B cell (primary cell): ENCODE measurements around the gene RASA1. TPM values are rescaled to one million over a fixed set of nuclear protein-coding genes. Genes with fewer than 3 reads are reported as not detected.

Experiments
- ATAC-seq: fragments of 200-7000 bp; cut with Tn5 transposase; one replicate; pipeline ENCODE4 v1.10.0; 2021; ENCODE audit warnings: low read depth, mild to moderate bottlenecking, moderate number of reproducible peaks, moderate library complexity
- CTCF ChIA-PET: fragments of 350-600 bp; sonication (Branson Sonifier 250); formaldehyde crosslinking; loops from one replicate; lab custom pipeline; 2021; ENCODE audit warnings: antibody characterized with exemption, inconsistent platforms; lab: Charles Lee
- POLR2A ChIA-PET: fragments of 350-600 bp; sonication (Branson Sonifier 250); formaldehyde crosslinking; loops from one replicate; lab custom pipeline; 2021; ENCODE audit warnings: antibody characterized with exemption; lab: Charles Lee
- DNase-seq: peaks from one replicate; pipeline ENCODE4 v3.0.0; 2013
- H2AFZ ChIP-seq: 2 replicates; pipeline ENCODE4 v1.6.1; 2012; ENCODE audit warnings: mild to moderate bottlenecking, low read depth, low read length; ENCODE audit not compliant: insufficient read depth, poor library complexity, severe bottlenecking
- H3K27ac ChIP-seq, 2 donors: 1 replicate in 1 of 2; 2 replicates in 1 of 2; pipeline ENCODE4 v1.5.1; 2012 to 2013; ENCODE audit warnings: low read length in 2 of 2, mild to moderate bottlenecking in 2 of 2, moderate library complexity in 1 of 2
- H3K27me3 ChIP-seq, 4 experiments: fragments of 200-600 bp in 1 of 4; sonication (generic) in 1 of 4; replicated peaks in 1 of 4; 1 replicate in 2 of 4; 2 replicates in 2 of 4; pipeline versions ENCODE4 v1.6.1 to v1.7.0; 2013 to 2016; ENCODE audit warnings: low read length in 3 of 4, mild to moderate bottlenecking in 2 of 4, mixed read lengths in 1 of 4, moderate library complexity in 1 of 4; ENCODE audit not compliant: insufficient read depth in 4 of 4, control insufficient read depth in 3 of 4; ENCODE audit errors: control extremely low read depth in 1 of 4
- H3K36me3 ChIP-seq, 2 experiments: replicated peaks in 1 of 2; 1 replicate in 1 of 2; 2 replicates in 1 of 2; pipeline versions ENCODE4 v1.6.1 to v1.7.1; 2013; ENCODE audit warnings: low read length in 1 of 2; ENCODE audit not compliant: insufficient read depth in 2 of 2, control insufficient read depth in 1 of 2; ENCODE audit errors: control extremely low read depth in 1 of 2, extremely low read depth in 1 of 2
- H3K4me1 ChIP-seq, 2 donors: fragments of 200-600 bp in 1 of 2; sonication (generic) in 1 of 2; 1 replicate in 1 of 2; 2 replicates in 1 of 2; pipeline versions ENCODE4 v1.5.1 to v1.6.1; 2013 to 2017; ENCODE audit warnings: low read length in 2 of 2; ENCODE audit not compliant: control insufficient read depth in 2 of 2, insufficient read depth in 2 of 2
- H3K4me2 ChIP-seq: replicated peaks from 2 replicates; pipeline ENCODE3; 2012; ENCODE audit warnings: mild to moderate bottlenecking, low read depth, low read length; ENCODE audit not compliant: poor library complexity, severe bottlenecking
- H3K4me3 ChIP-seq, 5 experiments: fragments of 200-600 bp in 1 of 5; sonication (generic) in 1 of 5; 1 replicate in 3 of 5; 2 replicates in 2 of 5; pipeline versions ENCODE4 v1.5.1 to v1.7.0; 2011 to 2016; ENCODE audit warnings: low read length in 4 of 5, mild to moderate bottlenecking in 4 of 5, low read depth in 2 of 5, control low read depth in 1 of 5, moderate library complexity in 1 of 5; ENCODE audit not compliant: insufficient read depth in 1 of 5; ENCODE audit errors: control extremely low read depth in 1 of 5, extremely low read depth in 1 of 5
- H3K79me2 ChIP-seq: fragments of 200-600 bp; sonication (generic); one replicate; pipeline ENCODE4 v1.6.0; 2016; ENCODE audit warnings: low read length; ENCODE audit not compliant: control insufficient read depth, insufficient read depth
- H3K9ac ChIP-seq: fragments of 200-600 bp; sonication (generic); 2 replicates; pipeline ENCODE4 v1.6.1; 2017; ENCODE audit warnings: mild to moderate bottlenecking, low read length, moderate library complexity
- H3K9me3 ChIP-seq, 3 donors: one replicate each; pipeline versions ENCODE4 v1.6.1 to v1.7.1; 2013; ENCODE audit warnings: low read length in 2 of 3; ENCODE audit not compliant: control insufficient read depth in 2 of 3, insufficient read depth in 1 of 3; ENCODE audit errors: control extremely low read depth in 1 of 3
- H4K20me1 ChIP-seq: 2 replicates; pipeline ENCODE4 v1.6.0; 2012; ENCODE audit warnings: mild to moderate bottlenecking, low read length; ENCODE audit not compliant: insufficient read depth, control insufficient read depth, poor library complexity, severe bottlenecking
- H3K27ac Mint-ChIP-seq: one replicate; pipeline ENCODE4 v1.8.0; 2021; ENCODE audit warnings: mixed read lengths
- H3K27me3 Mint-ChIP-seq: one replicate; pipeline ENCODE4 v1.8.0; 2021; ENCODE audit warnings: mixed read lengths
- H3K4me1 Mint-ChIP-seq: one replicate; pipeline ENCODE4 v1.8.0; 2021; ENCODE audit warnings: mixed read lengths
- H3K4me3 Mint-ChIP-seq: one replicate; pipeline ENCODE4 v1.8.0; 2021; ENCODE audit warnings: mixed read lengths
- H3K9me3 Mint-ChIP-seq: one replicate; pipeline ENCODE4 v1.8.0; 2022; ENCODE audit warnings: mixed read lengths; ENCODE audit not compliant: insufficient read depth
- CTCF ChIP-seq: fragments of 200-600 bp; IDR thresholded peaks from one replicate; pipeline ENCODE4 v1.8.0; 2022; ENCODE audit warnings: antibody characterized with exemption, mild to moderate bottlenecking
- EZH2 ChIP-seq: IDR thresholded peaks from 2 replicates; pipeline ENCODE4 v1.6.1; 2012; ENCODE audit warnings: borderline replicate concordance, low read depth, mild to moderate bottlenecking, moderate library complexity, low read length; ENCODE audit not compliant: insufficient read depth, poor library complexity, severe bottlenecking
- WGBS: methylation state at CpG from one replicate; pipeline ENCODE4 v1.1.5; 2013; ENCODE audit warnings: missing lambda C conversion rate; ENCODE audit not compliant: insufficient coverage; 5-methylcytosine and 5-hydroxymethylcytosine counted together
- intact Hi-C: fragments of 100-400 bp; cut with micrococcal nuclease; formaldehyde crosslinking; loops from one replicate; pipeline ENCODE4 v1.10.0; 2022
- polyA plus RNA-seq: library from polyadenylated mRNA; depleted of rRNA; stranded (reverse); fragments of >200 nt; gene quantifications from 2 replicates; pipeline ENCODE4 v1.2.3, GENCODE V29; 2012
- total RNA-seq, 2 donors: library from RNA; stranded (reverse); fragments of 120-200 nt in 1 of 2; gene quantifications; 1 replicate in 1 of 2; 2 replicates in 1 of 2; pipeline versions ENCODE4 v1.2.3 to v1.2.4, GENCODE V29; 2013 to 2022

The RASA1 gene
- total and polyA plus RNA-seq, 2 donors (not counting 1 experiment from before 2014, with no cell fraction given): 18.9 to 32.2 TPM

- Histone ChIP-seq H3K4me1 (peaks cover 0 to 2% of the 10 kb centered on the region in 2 donors), H2AFZ (no peak overlapping the region), H3K36me3 (peaks cover 2 to 83% of the 10 kb centered on the region in 2 experiments), H4K20me1 (no peaks in the 10 kb centered on the region), H3K9me3 (no peaks in the 10 kb centered on the region), H3K27ac (no peak overlapping the region), H3K4me2 (no peak overlapping the region), H3K79me2 (no peaks in the 10 kb centered on the region), H3K4me3 (no peak overlapping the region), H3K27me3 (no peaks in the 10 kb centered on the region), H3K9ac (no peak overlapping the region)
- intact Hi-C loops: no loop called here
- no peak overlapping the region for H3K27ac Mint-ChIP-seq
- H3K4me3 Mint-ChIP-seq: no peak overlapping the region
- ATAC-seq (no peak), DNase-seq (no peak)
- CTCF ChIA-PET: no interaction called here
- POLR2A ChIA-PET: no interaction called here
- 94% methylated on average over 2 of the region's 2 CpGs for WGBS
- peaks cover 18% of the 10 kb centered on the region for H3K4me1 Mint-ChIP-seq
- TF ChIP-seq CTCF (no peak), EZH2 (no peak)
- no peaks in the 10 kb centered on the region for H3K9me3 Mint-ChIP-seq
- no peaks in the 10 kb centered on the region for H3K27me3 Mint-ChIP-seq
These were observed 137.9 kb downstream of the RASA1 start for GRCh38 chr5:87405472-87406155.

GRCh38 chr5:87408204-87408603, 140.5 kb downstream of the RASA1 start:
- no peaks in the 10 kb centered on the region for H4K20me1 ChIP-seq
- no peak overlapping the region for H3K27ac Mint-ChIP-seq
- H2AFZ ChIP-seq: no peak overlapping the region
- peaks cover 10 to 16% of the 10 kb centered on the region in 2 donors for H3K4me1 ChIP-seq
- H3K4me2 ChIP-seq: no peak overlapping the region
- no peak overlapping the region for H3K4me3 Mint-ChIP-seq
- H3K79me2 ChIP-seq: peaks cover 19% of the 10 kb centered on the region
- no peaks in the 10 kb centered on the region for H3K27me3 Mint-ChIP-seq
- no peak overlapping the region for H3K9ac ChIP-seq
- WGBS: 100% methylated on average over 1 of the region's 2 CpGs
- POLR2A ChIA-PET: interaction anchor here (0.5 kb wide), 1 partner anchor 52 kb away, joined by 3 read pairs; no protein-coding TSS in a partner anchor
- H3K9me3 Mint-ChIP-seq: no peaks in the 10 kb centered on the region
- H3K27me3 ChIP-seq: no peaks in the 10 kb centered on the region
- no peak for TF ChIP-seq EZH2
- intact Hi-C loops: no loop called here
- peaks cover 35% of the 10 kb centered on the region for H3K4me1 Mint-ChIP-seq
- ATAC-seq: no peak
- H3K9me3 ChIP-seq: no peaks in the 10 kb centered on the region
- H3K36me3 ChIP-seq: peaks cover 2 to 60% of the 10 kb centered on the region in 2 experiments
- no peak overlapping the region for H3K4me3 ChIP-seq
- H3K27ac ChIP-seq: no peak overlapping the region
- CTCF ChIA-PET: interaction anchor here (1.1 kb wide), 1 partner anchor 9 kb away, joined by 8 read pairs; no protein-coding TSS in a partner anchor
- no peak for DNase-seq
